HG03103 (cell line): ENCODE results near the gene LRP5.
"Not testable (repeated sequence)": the region's sequence is repeated elsewhere in the genome, so short reads cannot be mapped to it uniquely, and the experiment has no call there.

ENCODE experiments used
- ATAC-seq: cut with Tn5 transposase; IDR thresholded peaks from one replicate; pipeline ENCODE4 v1.9.1; 2021; ENCODE audit warnings: low read depth; ENCODE audit not compliant: unreplicated experiment

The LRP5 gene

GRCh38 chr11:68343761-68344256, 31.4 kb downstream of the LRP5 start:
- no peak for ATAC-seq

- ATAC-seq: not testable (repeated sequence)
Measured at GRCh38 chr11:68344821-68345220, 32.4 kb downstream of the LRP5 start.

- ATAC-seq: no peak
Measured at GRCh38 chr11:68345776-68346461, 33.5 kb downstream of the LRP5 start.

GRCh38 chr11:68346462-68346790, 34.0 kb downstream of the LRP5 start:
- no peak for ATAC-seq

GRCh38 chr11:68347345-68347744, 35.0 kb downstream of the LRP5 start:
- no peak for ATAC-seq

GRCh38 chr11:68347841-68348240, 35.5 kb downstream of the LRP5 start:
- no peak for ATAC-seq

- ATAC-seq: no peak
Measured at GRCh38 chr11:68349461-68350249, 37.3 kb downstream of the LRP5 start.

GRCh38 chr11:68350759-68351449, 38.5 kb downstream of the LRP5 start:
- ATAC-seq: no peak

GRCh38 chr11:68351450-68352275, 39.3 kb downstream of the LRP5 start:
- ATAC-seq: no peak

GRCh38 chr11:68352591-68352990, 40.2 kb downstream of the LRP5 start:
- no peak for ATAC-seq

- ATAC-seq: no peak
Measured at GRCh38 chr11:68353118-68353517, 40.7 kb downstream of the LRP5 start.

GRCh38 chr11:68353669-68354068, 41.3 kb downstream of the LRP5 start:
- no peak for ATAC-seq

GRCh38 chr11:68354148-68354872, 41.9 kb downstream of the LRP5 start:
- no peak for ATAC-seq

GRCh38 chr11:68355471-68355870, 43.1 kb downstream of the LRP5 start:
- ATAC-seq: no peak

- ATAC-seq: no peak
Measured at GRCh38 chr11:68357568-68357967, 45.2 kb downstream of the LRP5 start.

GRCh38 chr11:68358416-68358815, 46.0 kb downstream of the LRP5 start:
- no peak for ATAC-seq

GRCh38 chr11:68361702-68362101, 49.3 kb downstream of the LRP5 start:
- ATAC-seq: no peak

GRCh38 chr11:68362801-68363379, 50.5 kb downstream of the LRP5 start:
- no peak for ATAC-seq

GRCh38 chr11:68363776-68364175, 51.4 kb downstream of the LRP5 start:
- no peak for ATAC-seq

GRCh38 chr11:68364581-68364980, 52.2 kb downstream of the LRP5 start:
- ATAC-seq: no peak
